CD8-positive, alpha-beta memory T cell (primary cell): ENCODE results near the gene ENOX1. TPM values are rescaled to one million over a fixed set of nuclear protein-coding genes. Genes with fewer than 3 reads are reported as not detected.

Experiments
- CTCF ChIA-PET: fragments of 350-600 bp; sonication (Branson Sonifier 250); formaldehyde crosslinking; loops from one replicate; lab custom pipeline; 2021; ENCODE audit warnings: antibody characterized with exemption; lab: Charles Lee
- POLR2A ChIA-PET: fragments of 350-600 bp; sonication (Branson Sonifier 250); formaldehyde crosslinking; loops from one replicate; lab custom pipeline; 2021; ENCODE audit warnings: antibody characterized with exemption; lab: Charles Lee
- DNase-seq, 5 donors: peaks; one replicate each; pipeline versions ENCODE4 v3.0.0 to v3.0.0-alpha.2; 2020 to 2022; ENCODE audit warnings: mixed read lengths in 1 of 5
- H3K27ac ChIP-seq: one replicate; pipeline ENCODE4 v1.7.0; 2013; ENCODE audit warnings: low read depth, mild to moderate bottlenecking, low read length, moderate library complexity
- H3K27me3 ChIP-seq: 2 replicates; pipeline ENCODE4 v1.7.0; 2013; ENCODE audit warnings: low read length, mild to moderate bottlenecking; ENCODE audit not compliant: insufficient read depth, poor library complexity, severe bottlenecking
- H3K36me3 ChIP-seq: 2 replicates; pipeline ENCODE4 v1.7.0; 2013; ENCODE audit warnings: mild to moderate bottlenecking, low read length, moderate library complexity; ENCODE audit not compliant: insufficient read depth
- H3K4me1 ChIP-seq: 2 replicates; pipeline ENCODE4 v1.7.0; 2013; ENCODE audit warnings: mild to moderate bottlenecking, low read length, moderate library complexity; ENCODE audit not compliant: insufficient read depth
- H3K4me3 ChIP-seq: 2 replicates; pipeline ENCODE4 v1.7.0; 2013; ENCODE audit warnings: mild to moderate bottlenecking, low read length
- H3K9me3 ChIP-seq: 2 replicates; pipeline ENCODE4 v1.7.0; 2013; ENCODE audit warnings: mild to moderate bottlenecking, low read length
- H3K27ac Mint-ChIP-seq, 8 donors: one replicate each; pipeline ENCODE4 v1.8.0; 2020 to 2021; ENCODE audit warnings: mixed read lengths in 8 of 8, mild to moderate bottlenecking in 6 of 8, inconsistent platforms in 3 of 8, moderate library complexity in 3 of 8
- H3K27me3 Mint-ChIP-seq, 2 donors: one replicate each; pipeline ENCODE4 v1.8.0; 2020 to 2021; ENCODE audit warnings: mixed read lengths in 2 of 2, mild to moderate bottlenecking in 1 of 2, moderate library complexity in 1 of 2
- H3K36me3 Mint-ChIP-seq, 3 donors: one replicate each; pipeline ENCODE4 v1.8.0; 2020 to 2021; ENCODE audit warnings: mixed read lengths in 3 of 3, inconsistent platforms in 1 of 3, mild to moderate bottlenecking in 1 of 3
- H3K4me1 Mint-ChIP-seq, 3 donors: one replicate each; pipeline ENCODE4 v1.8.0; 2020 to 2021; ENCODE audit warnings: mixed read lengths in 3 of 3, inconsistent platforms in 1 of 3, mild to moderate bottlenecking in 1 of 3
- H3K4me3 Mint-ChIP-seq, 7 donors: one replicate each; pipeline ENCODE4 v1.8.0; 2020 to 2021; ENCODE audit warnings: mixed read lengths in 7 of 7, mild to moderate bottlenecking in 6 of 7, moderate library complexity in 4 of 7, inconsistent platforms in 2 of 7
- H3K9me3 Mint-ChIP-seq, 5 donors: one replicate each; pipeline ENCODE4 v1.8.0; 2020 to 2022; ENCODE audit warnings: mixed read lengths in 5 of 5, mild to moderate bottlenecking in 3 of 5, moderate library complexity in 2 of 5, inconsistent platforms in 1 of 5
- polyA plus RNA-seq: library from polyadenylated mRNA; unstranded; fragments of 300-500 nt; fragmentation: Illumina TruSeq; gene quantifications from one replicate; pipeline ENCODE4 v1.2.3, GENCODE V29; 2021
- total RNA-seq, 2 experiments: library from RNA; stranded (reverse); gene quantifications; one replicate each; pipeline ENCODE4 v1.2.3, GENCODE V29; 2021

The ENOX1 gene
- total and polyA plus RNA-seq, 3 experiments from 2014 or later, result 0.18 to 0.29 TPM; not detected in 1

DNA sequence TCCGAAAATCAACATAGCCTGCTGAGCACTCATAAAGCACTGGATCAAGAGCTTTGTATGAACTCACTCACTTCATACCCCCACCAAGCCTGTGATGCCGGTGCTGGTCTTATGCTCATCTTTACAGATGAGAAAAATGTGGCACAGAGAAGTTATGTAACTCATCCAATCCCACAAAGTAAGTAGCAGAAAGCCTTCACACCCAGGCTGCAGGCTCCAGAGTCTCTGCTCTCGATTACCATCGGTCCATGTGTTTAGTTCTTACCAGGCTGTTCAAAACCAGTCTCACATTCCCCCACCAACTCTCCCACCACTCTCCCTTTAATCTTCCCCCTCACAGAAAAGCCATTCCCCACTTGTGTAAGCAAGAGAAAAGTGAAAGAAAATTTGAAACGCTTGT, 487.4 kb downstream of the ENOX1 start:
- H3K9me3 ChIP-seq, result no peaks in the 10 kb centered on the region
- Mint-ChIP-seq H3K36me3 (no peaks in the 10 kb centered on the region), H3K27me3 (peaks cover 7 to 24% of the 10 kb centered on the region in 2 donors), H3K4me3 (no peak overlapping the region), H3K27ac (no peak overlapping the region), H3K9me3 (no peaks in the 10 kb centered on the region), H3K4me1 (no peaks in the 10 kb centered on the region)
- no peaks in the 10 kb centered on the region for H3K36me3 ChIP-seq
- POLR2A ChIA-PET, result no interaction called here
- no peaks in the 10 kb centered on the region for H3K4me1 ChIP-seq
- no peak overlapping the region for H3K4me3 ChIP-seq
- no peaks in the 10 kb centered on the region for H3K27me3 ChIP-seq
- no peak overlapping the region for H3K27ac ChIP-seq
- no peak for DNase-seq
- CTCF ChIA-PET, result no interaction called here

DNA sequence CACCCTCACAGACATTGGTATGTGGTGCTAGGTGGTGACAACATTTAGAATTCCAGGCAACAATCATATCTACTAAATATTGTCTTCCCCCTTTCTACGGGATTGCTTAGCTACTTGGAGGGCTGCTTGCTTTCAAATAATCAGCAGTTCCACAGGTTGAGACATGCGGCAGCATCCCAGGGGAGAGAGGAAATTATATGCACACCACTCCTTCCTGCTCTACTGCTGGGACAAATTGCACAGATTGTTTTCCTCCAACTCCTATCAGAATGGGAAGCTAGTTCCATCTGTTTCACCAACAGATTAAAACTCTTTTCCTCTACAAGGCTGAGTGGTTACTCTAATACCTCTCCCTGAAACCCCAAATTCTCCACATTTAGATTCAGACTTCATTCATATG, 488.0 kb downstream of the ENOX1 start:
- Mint-ChIP-seq H3K4me3 (no peak overlapping the region), H3K36me3 (no peaks in the 10 kb centered on the region), H3K27me3 (peaks cover 7 to 21% of the 10 kb centered on the region in 2 donors), H3K4me1 (no peaks in the 10 kb centered on the region), H3K9me3 (no peaks in the 10 kb centered on the region), H3K27ac (no peak overlapping the region)
- Histone ChIP-seq H3K4me1 (no peaks in the 10 kb centered on the region), H3K9me3 (no peaks in the 10 kb centered on the region), H3K4me3 (no peak overlapping the region), H3K36me3 (no peaks in the 10 kb centered on the region), H3K27me3 (no peaks in the 10 kb centered on the region), H3K27ac (no peak overlapping the region)
- ChIA-PET POLR2A (no interaction called here), CTCF (no interaction called here)
- no peak for DNase-seq

DNA sequence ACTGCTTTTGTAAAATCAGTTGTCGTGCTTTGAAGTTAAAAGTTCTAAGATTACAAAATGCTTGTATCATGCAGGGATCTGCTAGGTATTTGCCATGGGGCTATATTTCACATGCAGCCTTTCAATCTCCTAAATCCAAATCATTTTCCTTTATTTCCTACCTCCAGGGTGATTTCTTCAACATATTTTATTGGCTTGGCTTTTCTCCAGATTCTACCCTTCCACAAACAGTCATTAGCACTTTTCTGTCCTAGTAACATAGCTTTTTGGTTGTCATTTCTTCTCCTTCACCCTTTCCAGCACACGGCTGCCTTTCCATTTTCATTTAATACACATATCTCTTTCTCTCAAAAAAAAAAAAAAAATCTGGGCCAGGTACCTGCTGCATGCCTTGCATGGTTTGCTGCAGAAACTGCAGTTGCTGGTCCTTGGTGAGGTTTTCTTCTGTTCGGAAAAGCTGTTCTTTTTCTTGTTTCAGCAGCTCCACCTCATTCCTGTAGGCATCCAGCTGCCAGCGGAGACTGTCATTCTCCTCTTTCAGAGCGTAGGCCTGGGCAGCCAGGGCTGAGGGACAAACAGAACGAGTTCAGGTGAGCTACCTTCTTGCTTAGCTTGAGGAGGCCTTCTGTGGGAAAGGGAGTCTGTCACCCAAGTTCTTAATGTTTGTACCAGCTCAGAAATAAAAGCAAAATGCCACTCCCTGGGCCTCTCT, 488.6 kb downstream of the ENOX1 start:
- H3K4me3 Mint-ChIP-seq, result no peak overlapping the region
- DNase-seq, result no peak
- no peak overlapping the region for H3K27ac Mint-ChIP-seq
- H3K4me1 ChIP-seq, result no peaks in the 10 kb centered on the region
- peaks cover 4 to 21% of the 10 kb centered on the region in 2 donors for H3K27me3 Mint-ChIP-seq
- no peaks in the 10 kb centered on the region for H3K4me1 Mint-ChIP-seq
- no peaks in the 10 kb centered on the region for H3K9me3 ChIP-seq
- no peaks in the 10 kb centered on the region for H3K36me3 Mint-ChIP-seq
- H3K27me3 ChIP-seq, result no peaks in the 10 kb centered on the region
- ChIA-PET CTCF (no interaction called here), POLR2A (interaction anchor here (0.6 kb wide), 1 partner anchor 56 kb away, joined by 9 read pairs; no protein-coding TSS in a partner anchor)
- no peaks in the 10 kb centered on the region for H3K36me3 ChIP-seq
- H3K9me3 Mint-ChIP-seq, result no peaks in the 10 kb centered on the region
- no peak overlapping the region for H3K4me3 ChIP-seq
- H3K27ac ChIP-seq, result no peak overlapping the region

DNA sequence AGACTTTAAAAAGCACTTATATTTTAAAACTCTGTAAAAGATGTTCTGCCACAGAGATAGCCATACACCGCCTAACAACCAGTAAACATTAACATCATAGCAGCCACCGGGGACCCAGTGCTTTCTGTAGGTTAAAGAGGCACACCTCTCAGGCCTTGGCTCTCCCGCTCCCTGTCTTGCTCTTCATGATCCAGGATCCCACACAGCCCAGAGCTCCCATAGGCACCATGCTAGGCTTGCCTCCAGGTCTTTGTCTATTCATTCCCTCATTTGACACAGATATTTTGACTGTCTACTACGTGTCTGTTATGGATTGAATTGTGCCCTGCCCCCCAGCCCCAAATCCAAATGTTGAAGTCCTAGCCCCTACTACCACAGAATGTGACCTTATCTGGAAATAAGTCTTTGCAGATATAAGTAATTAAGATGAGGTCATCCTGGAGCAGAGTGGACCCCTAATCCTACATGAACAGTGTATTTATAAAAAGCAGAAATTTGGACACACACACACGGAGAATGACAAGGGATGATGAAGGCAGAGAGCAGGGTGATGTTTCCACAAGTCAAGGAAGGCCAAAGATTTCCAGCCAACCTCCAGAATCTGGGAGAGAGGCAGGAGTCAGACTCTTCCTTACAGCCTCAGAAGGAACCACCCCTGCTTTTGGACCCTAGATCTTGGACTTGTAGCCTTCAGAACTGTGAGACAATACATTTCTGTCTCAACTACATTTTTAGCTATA, 490.8 kb downstream of the ENOX1 start:
- no peaks in the 10 kb centered on the region for H3K4me1 ChIP-seq
- no peak overlapping the region for H3K4me3 ChIP-seq
- H3K27me3 ChIP-seq, result no peaks in the 10 kb centered on the region
- H3K27ac ChIP-seq, result no peak overlapping the region
- CTCF ChIA-PET, result no interaction called here
- POLR2A ChIA-PET, result no interaction called here
- H3K4me1 Mint-ChIP-seq, result no peaks in the 10 kb centered on the region
- no peaks in the 10 kb centered on the region for H3K9me3 ChIP-seq
- no peak overlapping the region for H3K27ac Mint-ChIP-seq
- peaks cover 4 to 18% of the 10 kb centered on the region in 2 donors for H3K27me3 Mint-ChIP-seq
- DNase-seq, result no peak
- H3K4me3 Mint-ChIP-seq, result no peak overlapping the region
- no peaks in the 10 kb centered on the region for H3K36me3 Mint-ChIP-seq
- H3K9me3 Mint-ChIP-seq, result no peaks in the 10 kb centered on the region
- H3K36me3 ChIP-seq, result no peaks in the 10 kb centered on the region

DNA sequence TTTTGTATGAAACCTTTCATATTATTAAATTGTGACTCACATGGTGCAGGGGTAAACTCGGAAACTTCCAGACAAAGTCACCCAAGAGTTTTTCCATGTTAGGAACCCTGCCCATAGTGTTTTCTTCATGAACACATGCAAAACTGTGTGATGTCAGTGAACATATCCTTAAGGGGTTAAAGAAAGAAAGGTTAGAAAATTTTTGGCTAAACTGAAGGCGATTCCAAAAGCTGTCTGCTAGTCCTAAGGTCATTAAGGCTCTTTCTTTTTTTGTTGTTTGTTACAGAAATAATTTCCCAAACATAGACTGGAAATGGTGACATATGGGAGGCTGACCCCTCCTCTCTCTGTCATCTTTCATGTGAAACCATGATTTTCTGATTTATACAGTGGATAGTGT, 491.5 kb downstream of the ENOX1 start:
- H3K27me3 Mint-ChIP-seq, result peaks cover 3 to 20% of the 10 kb centered on the region in 2 donors
- no peaks in the 10 kb centered on the region for H3K9me3 ChIP-seq
- CTCF ChIA-PET, result no interaction called here

DNA sequence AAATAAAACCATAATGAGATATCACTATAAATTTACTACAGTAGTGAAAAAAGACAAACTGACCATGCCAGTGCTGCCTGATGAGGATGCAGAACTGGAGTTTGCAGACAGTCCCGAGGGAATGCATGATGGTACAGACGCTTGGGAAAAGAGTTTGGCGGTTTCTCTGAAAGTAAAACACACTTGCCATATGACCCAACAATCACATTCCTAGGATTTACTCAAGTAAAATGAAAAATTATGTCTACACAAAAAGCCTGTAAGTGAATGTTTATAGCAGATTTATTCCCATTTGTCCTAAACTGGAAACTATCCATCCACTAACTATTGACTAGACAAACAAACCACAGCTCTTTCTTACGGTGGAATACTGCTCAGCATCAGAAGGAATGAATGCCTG, 492.4 kb downstream of the ENOX1 start:
- Histone ChIP-seq H3K27ac (no peak overlapping the region), H3K9me3 (no peaks in the 10 kb centered on the region), H3K4me3 (no peak overlapping the region), H3K4me1 (no peaks in the 10 kb centered on the region), H3K36me3 (no peaks in the 10 kb centered on the region), H3K27me3 (no peaks in the 10 kb centered on the region)
- Mint-ChIP-seq H3K9me3 (no peaks in the 10 kb centered on the region), H3K27ac (no peak overlapping the region), H3K27me3 (peaks cover 3 to 23% of the 10 kb centered on the region in 2 donors), H3K4me1 (no peaks in the 10 kb centered on the region), H3K4me3 (no peak overlapping the region), H3K36me3 (no peaks in the 10 kb centered on the region)
- CTCF ChIA-PET, result no interaction called here
- POLR2A ChIA-PET, result no interaction called here
- DNase-seq, result no peak

More for the DNA sequence above, 491.5 kb downstream of the ENOX1 start:
- POLR2A ChIA-PET, result no interaction called here
- no peaks in the 10 kb centered on the region for H3K36me3 ChIP-seq
- no peak overlapping the region for H3K4me3 Mint-ChIP-seq
- H3K9me3 Mint-ChIP-seq, result no peaks in the 10 kb centered on the region
- H3K27ac Mint-ChIP-seq, result no peak overlapping the region
- H3K4me1 ChIP-seq, result no peaks in the 10 kb centered on the region
- DNase-seq, result no peak
- H3K36me3 Mint-ChIP-seq, result no peaks in the 10 kb centered on the region
- no peak overlapping the region for H3K27ac ChIP-seq
- no peak overlapping the region for H3K4me3 ChIP-seq
- H3K27me3 ChIP-seq, result no peaks in the 10 kb centered on the region
- H3K4me1 Mint-ChIP-seq, result no peaks in the 10 kb centered on the region

DNA sequence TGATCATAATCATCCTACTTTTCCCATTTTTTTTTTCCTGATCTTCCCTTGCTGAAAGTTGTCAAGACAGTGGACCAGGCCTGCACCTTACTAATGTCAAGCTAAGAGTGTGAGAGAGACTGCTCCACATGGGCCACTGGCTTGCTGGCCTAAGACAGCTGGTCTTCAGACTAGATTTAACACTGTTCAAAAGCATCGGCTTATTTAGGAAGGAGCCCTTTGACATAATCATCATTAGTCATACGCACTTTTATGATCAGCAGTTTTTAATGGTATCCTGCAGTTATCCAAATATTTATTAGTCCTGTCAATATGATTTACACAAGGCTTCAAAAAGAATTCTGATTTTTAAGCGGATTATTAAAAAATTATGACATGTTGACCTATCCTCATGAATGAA, 492.8 kb downstream of the ENOX1 start:
- H3K27ac Mint-ChIP-seq, result no peak overlapping the region
- H3K27me3 Mint-ChIP-seq, result peaks cover 3 to 22% of the 10 kb centered on the region in 2 donors
- no peaks in the 10 kb centered on the region for H3K4me1 ChIP-seq
- ChIA-PET POLR2A (no interaction called here), CTCF (no interaction called here)
- no peaks in the 10 kb centered on the region for H3K27me3 ChIP-seq
- H3K27ac ChIP-seq, result no peak overlapping the region
- no peaks in the 10 kb centered on the region for H3K36me3 ChIP-seq
- no peaks in the 10 kb centered on the region for H3K4me1 Mint-ChIP-seq
- H3K9me3 Mint-ChIP-seq, result no peaks in the 10 kb centered on the region
- H3K4me3 Mint-ChIP-seq, result no peak overlapping the region
- no peak overlapping the region for H3K4me3 ChIP-seq
- H3K36me3 Mint-ChIP-seq, result no peaks in the 10 kb centered on the region
- no peaks in the 10 kb centered on the region for H3K9me3 ChIP-seq
- DNase-seq, result no peak

DNA sequence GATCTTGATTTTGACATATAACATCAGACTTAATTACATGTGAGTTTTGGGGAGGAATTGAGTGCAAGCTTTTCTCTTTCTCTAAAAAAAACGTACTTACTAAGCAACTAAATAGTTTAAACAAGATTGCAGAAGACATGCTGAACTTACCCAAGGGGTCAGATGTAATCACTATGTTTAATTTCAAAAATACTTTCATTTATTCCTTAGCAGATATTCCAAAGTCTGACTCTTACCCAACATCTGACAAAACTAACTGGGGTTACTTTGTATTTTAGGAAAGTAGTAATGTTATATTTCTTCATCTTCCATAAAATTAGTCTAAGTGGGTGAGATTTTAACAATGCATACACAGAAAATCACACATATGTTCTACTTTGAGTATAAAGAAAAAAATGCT, 493.2 kb downstream of the ENOX1 start:
- ChIA-PET CTCF (no interaction called here), POLR2A (no interaction called here)
- H3K9me3 ChIP-seq, result no peaks in the 10 kb centered on the region
- Mint-ChIP-seq H3K9me3 (no peaks in the 10 kb centered on the region), H3K4me1 (no peaks in the 10 kb centered on the region), H3K36me3 (no peaks in the 10 kb centered on the region), H3K27me3 (peaks cover under 1 to 17% of the 10 kb centered on the region in 2 donors), H3K27ac (no peak overlapping the region), H3K4me3 (no peak overlapping the region)
- H3K27ac ChIP-seq, result no peak overlapping the region
- DNase-seq, result no peak
- H3K36me3 ChIP-seq, result no peaks in the 10 kb centered on the region
- H3K27me3 ChIP-seq, result no peaks in the 10 kb centered on the region
- H3K4me3 ChIP-seq, result no peak overlapping the region
- no peaks in the 10 kb centered on the region for H3K4me1 ChIP-seq
